HCT116 (cell line): Measurements from ENCODE around the gene INF2. TPM values are rescaled to one million over a fixed set of nuclear protein-coding genes. Genes with fewer than 3 reads are reported as not detected.

ENCODE experiments used
- ATAC-seq: fragments of 200-7000 bp; cut with Tn5 transposase; 2 replicates; pipeline ENCODE4 v1.9.1; 2020; ENCODE audit warnings: mild to moderate bottlenecking, moderate library complexity
- BruUV-seq: library from RNA; stranded (reverse); fragments of 400-500 nt; replicated peaks from 2 replicates; lab custom pipeline; 2021; lab: Mats Ljungman, UMichigan
- CTCF ChIA-PET: fragments of 300-600 bp; sonication (Branson Sonifier 250); formaldehyde crosslinking; loops from one replicate; lab custom pipeline; 2021; ENCODE audit warnings: antibody characterized with exemption; lab: Charles Lee
- POLR2A ChIA-PET: fragments of 300-600, 350-600 bp; sonication (Branson Sonifier 250); formaldehyde crosslinking; loops from one replicate; lab custom pipeline; 2021; ENCODE audit warnings: antibody characterized with exemption; lab: Charles Lee
- RAD21 ChIA-PET, 2 experiments: fragments of 300-600 bp; sonication (Branson Sonifier 250); formaldehyde crosslinking; loops; one replicate each; lab custom pipeline; 2023; ENCODE audit warnings: low total read pairs in 2 of 2; ENCODE audit not compliant: uncharacterized antibody in 2 of 2, unreplicated experiment in 2 of 2, low non-redundant PET in 1 of 2; lab: Charles Lee
- DNase-seq: peaks from one replicate; pipeline ENCODE4 v3.0.0-alpha.2; 2010; ENCODE audit warnings: low read depth, low spot score
- H2AFZ ChIP-seq: fragments of 200-600 bp; shearing (Covaris generic), sonication (generic); 2 replicates; pipeline ENCODE4 v1.6.1; 2017; ENCODE audit warnings: low read depth, mixed run types, mixed read lengths, antibody characterized with exemption, low read length; ENCODE audit not compliant: poor library complexity, severe bottlenecking
- H3K27ac ChIP-seq: 2 replicates; pipeline ENCODE4 v1.5.1; 2012; ENCODE audit warnings: low read depth, low read length
- H3K27me3 ChIP-seq: fragments of 200-600 bp; sonication (generic); 2 replicates; pipeline ENCODE4 v1.6.1; 2016; ENCODE audit warnings: mixed run types, low read length, mixed read lengths; ENCODE audit not compliant: insufficient read depth
- H3K36me3 ChIP-seq, 2 experiments: fragments of 200-500 bp in 1 of 2; fragments of 200-600 bp in 1 of 2; sonication (Bioruptor generic) in 1 of 2; sonication (generic) in 1 of 2; 2 replicates each; pipeline versions ENCODE4 v1.5.1 to v1.6.1; 2014 to 2016; ENCODE audit warnings: low read length in 2 of 2, inconsistent platforms in 1 of 2, mixed read lengths in 1 of 2, mixed run types in 1 of 2; ENCODE audit not compliant: insufficient read depth in 2 of 2, control insufficient read depth in 1 of 2
- H3K4me1 ChIP-seq, 2 experiments: fragments of 200-600 bp in 1 of 2; sonication (generic) in 1 of 2; 2 replicates each; pipeline versions ENCODE4 v1.5.1 to v1.6.1; 2012 to 2017; ENCODE audit warnings: low read length in 2 of 2, inconsistent platforms in 1 of 2, mild to moderate bottlenecking in 1 of 2, mixed read lengths in 1 of 2, mixed run types in 1 of 2, moderate library complexity in 1 of 2; ENCODE audit not compliant: insufficient read depth in 2 of 2, control insufficient read depth in 1 of 2
- H3K4me2 ChIP-seq: fragments of 200-600 bp; sonication (generic); 2 replicates; pipeline ENCODE4 v1.6.1; 2017; ENCODE audit warnings: mixed run types, low read length, mixed read lengths
- H3K4me3 ChIP-seq, 2 experiments: fragments of 200-600 bp in 1 of 2; sonication (generic) in 1 of 2; replicated peaks in 1 of 2; 2 replicates each; pipeline ENCODE4 v1.5.1; 2011 to 2016; ENCODE audit warnings: low read length in 2 of 2, control low read depth in 1 of 2, low read depth in 1 of 2, mild to moderate bottlenecking in 1 of 2, mixed read lengths in 1 of 2, mixed run types in 1 of 2
- H3K79me2 ChIP-seq: fragments of 200-600 bp; sonication (generic); 2 replicates; pipeline ENCODE4 v1.6.1; 2017; ENCODE audit warnings: mild to moderate bottlenecking, mixed run types, low read length, moderate library complexity, mixed read lengths; ENCODE audit not compliant: insufficient read depth
- H3K9ac ChIP-seq: fragments of 200-600 bp; sonication (generic); 2 replicates; pipeline ENCODE4 v1.6.1; 2016; ENCODE audit warnings: low read length, mixed read lengths
- H3K9me2 ChIP-seq: fragments of 200-600 bp; sonication (generic), shearing (Covaris generic); 2 replicates; pipeline ENCODE4 v1.6.1; 2017; ENCODE audit warnings: mixed run types, mild to moderate bottlenecking, moderate library complexity; ENCODE audit not compliant: insufficient read depth
- H3K9me3 ChIP-seq, 2 experiments: fragments of 200-500 bp in 1 of 2; fragments of 200-600 bp in 1 of 2; sonication (Bioruptor generic) in 1 of 2; sonication (generic) in 1 of 2; 2 replicates each; pipeline ENCODE4 v1.6.1; 2014 to 2017; ENCODE audit warnings: low read length in 2 of 2, mixed read lengths in 2 of 2, inconsistent platforms in 1 of 2, low read depth in 1 of 2, mild to moderate bottlenecking in 1 of 2, mixed run types in 1 of 2, moderate library complexity in 1 of 2; ENCODE audit not compliant: control insufficient read depth in 1 of 2, insufficient read depth in 1 of 2
- H4K20me1 ChIP-seq: fragments of 200-600 bp; sonication (generic), shearing (Covaris generic); 2 replicates; pipeline ENCODE4 v1.6.1; 2017; ENCODE audit warnings: mixed run types, mild to moderate bottlenecking, moderate library complexity; ENCODE audit not compliant: insufficient read depth
- ATF3 ChIP-seq: IDR thresholded peaks from 2 replicates; pipeline ENCODE4 v1.6.1; 2012
- CEBPB ChIP-seq: IDR thresholded peaks from 2 replicates; pipeline ENCODE4 v1.6.1; 2012; ENCODE audit warnings: low read depth
- CTCF ChIP-seq, 3 experiments: fragments of 200-600 bp in 1 of 3; sonication (generic) in 1 of 3; IDR thresholded peaks in 2 of 3; conservative IDR thresholded peaks in 1 of 3; 2 replicates each; pipeline ENCODE4 v1.5.1; 2012 to 2017; ENCODE audit warnings: low read depth in 2 of 3, low read length in 2 of 3, antibody characterized with exemption in 1 of 3, borderline replicate concordance in 1 of 3, control low read depth in 1 of 3, mild to moderate bottlenecking in 1 of 3, mixed read lengths in 1 of 3, mixed run types in 1 of 3, moderate library complexity in 1 of 3; ENCODE audit not compliant: insufficient read depth in 1 of 3
- EGR1 ChIP-seq: IDR thresholded peaks from 2 replicates; pipeline ENCODE4 v1.6.1; 2012; ENCODE audit warnings: low read depth
- ELF1 ChIP-seq: IDR thresholded peaks from 2 replicates; pipeline ENCODE4 v1.6.1; 2012; ENCODE audit warnings: low read depth, borderline replicate concordance
- EZH2 ChIP-seq: fragments of 200-600 bp; sonication (generic); IDR thresholded peaks from 2 replicates; pipeline ENCODE4 v1.6.1; 2017; ENCODE audit warnings: antibody characterized with exemption, mixed run types
- MAX ChIP-seq: IDR thresholded peaks from 2 replicates; pipeline ENCODE4 v1.6.1; 2012
- POLR2AphosphoS5 ChIP-seq: IDR thresholded peaks from 2 replicates; pipeline ENCODE4 v1.6.1; 2011; ENCODE audit warnings: mild to moderate bottlenecking, low read depth, low read length, moderate library complexity
- RAD21 ChIP-seq: IDR thresholded peaks from 2 replicates; pipeline ENCODE4 v1.6.1; 2012; ENCODE audit warnings: low read depth, mild to moderate bottlenecking
- SIN3A ChIP-seq: IDR thresholded peaks from 2 replicates; pipeline ENCODE4 v1.6.1; 2012; ENCODE audit warnings: low read depth
- SP1 ChIP-seq: IDR thresholded peaks from 2 replicates; pipeline ENCODE4 v1.6.1; 2012; ENCODE audit warnings: low read depth
- SRF ChIP-seq: IDR thresholded peaks from 2 replicates; pipeline ENCODE4 v1.6.1; 2012; ENCODE audit warnings: low read depth
- ZBTB33 ChIP-seq: IDR thresholded peaks from 2 replicates; pipeline ENCODE4 v1.6.1; 2011; ENCODE audit warnings: mild to moderate bottlenecking, low read length, moderate library complexity; ENCODE audit not compliant: insufficient replicate concordance; ENCODE audit errors: extremely low read depth
- intact Hi-C: fragments of 100-400 bp; cut with micrococcal nuclease; formaldehyde crosslinking; loops from 2 replicates; pipeline ENCODE4 v1.10.0; 2022
- total RNA-seq: library from RNA; stranded (reverse); gene quantifications from one replicate; pipeline ENCODE4 v1.2.1, GENCODE V29; 2021; ENCODE audit not compliant: unreplicated experiment

INF2 gene
- total RNA-seq, 1 experiment from 2014 or later: 95.8 TPM

DNA sequence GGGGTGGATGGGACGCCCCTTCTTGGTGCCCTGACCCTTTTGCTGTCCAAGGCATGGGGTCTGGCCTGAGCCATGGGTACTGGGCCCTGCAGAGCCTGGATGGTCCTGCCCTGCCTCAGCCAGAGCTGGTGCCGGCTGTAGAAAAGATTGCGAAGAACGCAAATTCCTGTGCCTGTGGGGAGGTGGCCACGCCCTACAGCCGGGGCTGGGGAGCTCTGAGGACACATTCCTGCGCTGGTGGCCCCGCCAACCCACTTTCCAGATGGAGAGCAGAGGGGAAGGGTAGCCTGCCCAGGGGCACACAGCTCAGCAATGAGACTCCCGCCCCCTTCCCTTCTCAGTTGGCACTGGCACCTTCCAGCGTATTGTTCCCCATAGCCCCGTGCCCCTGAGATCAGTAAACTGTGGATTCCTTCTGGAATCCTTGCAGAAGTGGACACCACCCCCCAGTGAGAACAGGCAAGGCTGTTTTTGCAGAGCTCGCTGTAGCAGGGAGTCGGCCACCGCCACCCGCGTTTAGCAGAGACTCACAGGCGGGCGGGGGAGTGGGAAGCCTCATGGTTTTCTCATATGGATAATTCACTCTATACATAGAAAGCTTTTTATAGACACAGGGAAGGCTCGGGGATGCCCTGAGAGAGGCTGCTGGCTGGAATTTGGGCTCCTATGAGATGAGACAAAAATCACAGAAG lies 8.6 kb downstream of the INF2 start:
- Histone ChIP-seq H3K4me2 (no peak overlapping the region), H3K27ac (peak overlapping the region; percentile 50; the same call in 1 of the 2 replicates), H3K27me3 (no peaks in the 10 kb centered on the region), H3K36me3 (peaks cover 11 to 16% of the 10 kb centered on the region in 2 experiments; a peak in 3 of 4 replicates), H3K9me3 (no peaks in the 10 kb centered on the region), H3K4me3 (no peak overlapping the region), H3K79me2 (peaks cover 76% of the 10 kb centered on the region), H3K9me2 (no peaks in the 10 kb centered on the region), H4K20me1 (no peaks in the 10 kb centered on the region), H3K4me1 (peaks cover 7 to 14% of the 10 kb centered on the region in 2 experiments; a peak in 3 of 4 replicates), H3K9ac (0 out of 2 replicates have a peak overlapping the region, but pooled peaks have one; percentile 14), H2AFZ (no peak overlapping the region)
- ChIA-PET CTCF (no interaction called here), RAD21 (no interaction called here), POLR2A (no interaction called here)
- BruUV-seq: no TSS peak
- intact Hi-C loops: no loop called here
- DNase-seq (no peak), ATAC-seq (no peak)
- TF ChIP-seq POLR2AphosphoS5: no peak
- TF ChIP-seq EZH2: no peak
- no peak for TF ChIP-seq MAX
- no peak for TF ChIP-seq CTCF (IDR thresholded peaks at IDR 0.05 in 2 of 3, conservative IDR thresholded peaks at IDR 0.05 in 1 of 3; ENCODE audit: borderline replicate concordance in 1 of 3, insufficient read depth in 1 of 3, low read depth in 2 of 3, low read length in 2 of 3)
- TF ChIP-seq ATF3: no peak
- TF ChIP-seq SP1: no peak
- no peak for TF ChIP-seq SRF
- TF ChIP-seq SIN3A: no peak
- TF ChIP-seq ZBTB33: no peak
- no peak for TF ChIP-seq RAD21
- TF ChIP-seq EGR1: no peak
- TF ChIP-seq ELF1: no peak
- no peak for TF ChIP-seq CEBPB
